Activated naive CD4-positive, alpha-beta T cell treated with anti-CD3 and anti-CD28 coated beads, Interleukin-2, amount 50 U/mL, for 24 hours (primary cell): ENCODE data around the gene THTPA.
A peak's percentile ranks its signal among the peaks of the same experiment; 100 is the strongest.

Source experiments
- H3K27ac Mint-ChIP-seq: one replicate; pipeline ENCODE4 v1.8.0; 2021; ENCODE audit warnings: mild to moderate bottlenecking, mixed read lengths
- H3K27me3 Mint-ChIP-seq: one replicate; pipeline ENCODE4 v1.8.0; 2021; ENCODE audit warnings: mixed read lengths
- H3K36me3 Mint-ChIP-seq: one replicate; pipeline ENCODE4 v1.8.0; 2021; ENCODE audit warnings: mixed read lengths
- H3K4me1 Mint-ChIP-seq: one replicate; pipeline ENCODE4 v1.8.0; 2021; ENCODE audit warnings: mixed read lengths
- H3K4me3 Mint-ChIP-seq: one replicate; pipeline ENCODE4 v1.8.0; 2021; ENCODE audit warnings: mild to moderate bottlenecking, mixed read lengths
- H3K9me3 Mint-ChIP-seq: one replicate; pipeline ENCODE4 v1.8.0; 2021; ENCODE audit warnings: mixed read lengths

THTPA gene

DNA sequence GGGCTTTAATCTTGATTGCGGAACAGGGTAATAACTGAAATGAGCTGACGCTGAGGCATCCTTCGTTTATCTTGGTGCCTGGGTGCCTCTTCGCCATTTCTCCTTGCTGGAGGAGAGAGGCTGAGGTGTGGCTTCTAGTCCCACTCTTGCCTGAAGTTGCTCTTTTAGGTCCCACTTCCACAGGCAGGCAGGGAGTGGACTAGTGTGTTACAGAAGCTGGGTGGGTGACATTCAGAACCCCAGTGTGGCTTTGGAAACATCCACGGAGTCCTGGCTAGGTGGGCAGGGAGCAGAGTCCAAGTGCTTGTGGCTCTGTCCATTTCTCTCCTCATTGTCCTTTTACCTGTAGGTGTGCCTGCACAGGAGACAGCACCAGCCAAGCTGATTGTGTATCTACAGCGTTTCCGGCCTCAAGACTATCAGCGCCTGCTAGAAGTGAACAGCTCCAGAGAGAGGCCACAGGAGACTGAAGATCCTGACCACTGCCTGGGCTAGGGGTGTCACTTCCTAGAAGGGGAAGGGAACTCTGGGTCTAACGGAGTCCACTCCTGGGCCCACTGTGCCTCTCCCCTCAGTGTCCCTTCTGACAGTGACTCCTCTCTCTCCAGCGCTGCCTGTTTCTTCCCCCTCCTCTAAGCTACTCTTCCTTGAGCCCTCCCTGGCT, 2.4 kb downstream of the THTPA start:
- peaks cover 10% of the 10 kb centered on the region for H3K36me3 Mint-ChIP-seq
- H3K27me3 Mint-ChIP-seq: no peaks in the 10 kb centered on the region
- H3K9me3 Mint-ChIP-seq: no peaks in the 10 kb centered on the region
- H3K27ac Mint-ChIP-seq: no peak overlapping the region
- peak overlapping the region; percentile 89 for H3K4me3 Mint-ChIP-seq
- H3K4me1 Mint-ChIP-seq: peaks cover 38% of the 10 kb centered on the region

DNA sequence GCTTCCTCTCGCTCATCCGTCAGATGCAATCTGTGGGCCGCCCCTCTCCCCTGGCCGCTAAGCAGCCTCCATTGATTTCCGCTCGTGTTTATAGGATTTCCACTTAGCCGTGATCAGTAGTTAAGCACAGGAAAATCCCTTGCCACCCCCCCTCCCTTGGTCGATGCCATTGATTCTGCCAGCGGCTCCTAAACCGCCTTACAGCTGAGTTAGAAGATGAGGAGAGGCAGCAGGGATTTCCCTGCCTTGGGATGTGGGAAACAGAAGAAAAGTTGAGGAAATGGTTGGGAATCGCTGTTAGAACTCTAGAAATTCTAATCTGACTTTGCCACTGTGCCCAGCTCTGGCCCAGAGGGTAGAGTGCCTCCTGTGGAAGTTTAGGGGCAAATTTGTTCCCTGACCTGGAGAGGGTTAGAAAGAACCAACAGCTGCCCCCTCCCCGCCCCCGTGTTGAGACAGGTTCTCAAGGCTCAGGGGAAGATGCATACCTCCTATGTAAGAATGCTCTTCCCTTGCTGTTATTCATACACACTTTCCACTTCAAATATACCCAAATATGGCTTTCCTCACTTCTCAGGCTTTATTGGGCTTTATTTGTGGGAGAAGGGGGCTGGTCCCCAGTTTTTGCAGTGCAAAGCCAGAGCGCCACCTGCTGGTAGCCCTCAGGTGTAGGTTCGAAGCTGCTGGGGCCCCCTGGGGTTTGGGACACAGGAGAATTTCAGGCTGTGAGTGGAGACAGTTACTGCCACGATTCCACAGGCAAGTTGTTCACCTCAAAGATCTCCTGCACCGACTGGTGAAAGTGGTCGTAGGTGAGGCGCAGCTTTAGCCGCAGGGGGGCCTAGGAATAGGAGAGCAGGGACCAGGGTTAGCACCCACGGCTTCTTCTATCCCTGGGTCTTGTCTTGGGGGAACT, 3.2 kb downstream of the THTPA start:
- Mint-ChIP-seq H3K36me3 (peaks cover 10% of the 10 kb centered on the region), H3K27me3 (no peaks in the 10 kb centered on the region), H3K4me1 (peaks cover 38% of the 10 kb centered on the region), H3K4me3 (no peak overlapping the region), H3K27ac (no peak overlapping the region), H3K9me3 (no peaks in the 10 kb centered on the region)

- Mint-ChIP-seq H3K4me3 (no peak overlapping the region), H3K36me3 (peaks cover 10% of the 10 kb centered on the region), H3K9me3 (no peaks in the 10 kb centered on the region), H3K27me3 (no peaks in the 10 kb centered on the region), H3K4me1 (peaks cover 38% of the 10 kb centered on the region), H3K27ac (peak overlapping the region; percentile 35)
Measured at GRCh38 chr14:23559926-23560520, 4.0 kb downstream of the THTPA start.

DNA sequence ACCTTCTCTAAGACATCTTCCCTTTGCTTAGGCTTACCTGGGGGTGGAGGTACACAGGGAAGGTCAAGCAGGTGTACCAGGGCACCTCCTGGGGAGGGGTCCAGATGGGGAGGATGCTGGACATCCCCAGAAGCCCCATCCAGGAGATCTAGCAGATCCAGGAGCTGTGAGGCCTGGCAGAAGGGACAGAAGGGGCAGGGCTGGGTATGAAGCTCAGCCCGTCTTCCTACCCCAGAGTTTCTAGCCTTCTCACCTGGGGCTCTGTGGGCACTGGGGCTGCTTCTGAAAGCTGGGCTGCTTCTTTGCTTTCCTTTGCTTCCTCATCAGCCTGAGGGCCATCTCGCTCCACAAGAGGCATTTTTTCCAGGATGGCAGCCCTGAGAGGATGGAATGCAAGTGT, 5.2 kb downstream of the THTPA start:
- H3K27me3 Mint-ChIP-seq: no peaks in the 10 kb centered on the region
- H3K4me1 Mint-ChIP-seq: peaks cover 35% of the 10 kb centered on the region
- H3K9me3 Mint-ChIP-seq: no peaks in the 10 kb centered on the region
- peaks cover 10% of the 10 kb centered on the region for H3K36me3 Mint-ChIP-seq
- H3K27ac Mint-ChIP-seq: no peak overlapping the region
- no peak overlapping the region for H3K4me3 Mint-ChIP-seq

- H3K27me3 Mint-ChIP-seq: no peaks in the 10 kb centered on the region
- no peak overlapping the region for H3K4me3 Mint-ChIP-seq
- H3K9me3 Mint-ChIP-seq: no peaks in the 10 kb centered on the region
- H3K4me1 Mint-ChIP-seq: peaks cover 36% of the 10 kb centered on the region
- no peak overlapping the region for H3K27ac Mint-ChIP-seq
- H3K36me3 Mint-ChIP-seq: peaks cover 10% of the 10 kb centered on the region
Measured at GRCh38 chr14:23561873-23562821, 6.1 kb downstream of the THTPA start.

DNA sequence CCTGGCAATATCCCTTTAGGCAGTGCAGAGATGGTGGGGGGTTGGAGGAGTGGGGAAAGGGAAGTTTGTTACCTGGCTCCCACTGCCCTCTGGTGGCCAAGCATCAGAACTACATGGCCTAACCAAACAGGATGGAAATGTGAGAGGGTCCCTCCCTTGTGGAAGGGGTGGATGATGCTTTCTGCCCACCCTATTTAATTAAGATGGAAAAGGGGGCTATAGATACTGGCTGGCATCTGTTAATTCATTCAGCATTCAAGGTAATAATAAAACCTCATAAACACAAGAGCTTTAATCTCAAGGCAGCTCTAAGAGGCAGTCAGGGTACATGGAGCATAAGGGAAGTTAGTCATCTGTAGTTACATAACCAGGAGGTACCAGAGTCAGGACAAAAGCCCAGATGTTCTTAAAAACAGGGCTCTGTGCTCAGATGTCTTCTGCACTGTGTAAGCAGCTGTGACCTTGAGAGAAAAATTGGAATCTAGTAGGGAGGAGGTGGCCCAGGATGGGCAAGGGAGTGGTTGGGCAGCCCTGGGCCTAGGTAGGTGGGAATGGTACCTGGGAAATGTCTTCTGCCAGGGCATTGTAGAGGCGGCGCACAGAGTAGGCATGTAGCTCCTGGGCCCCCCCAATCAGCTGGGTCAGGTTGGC, 6.9 kb downstream of the THTPA start:
- Mint-ChIP-seq H3K9me3 (no peaks in the 10 kb centered on the region), H3K27me3 (no peaks in the 10 kb centered on the region), H3K4me1 (peaks cover 33% of the 10 kb centered on the region), H3K36me3 (peaks cover 10% of the 10 kb centered on the region), H3K27ac (peak overlapping the region; percentile 91), H3K4me3 (no peak overlapping the region)

GRCh38 chr14:23563473-23564180, 7.6 kb downstream of the THTPA start:
- no peak overlapping the region for H3K27ac Mint-ChIP-seq
- H3K4me3 Mint-ChIP-seq: no peak overlapping the region
- H3K4me1 Mint-ChIP-seq: peaks cover 40% of the 10 kb centered on the region
- H3K36me3 Mint-ChIP-seq: peaks cover 10% of the 10 kb centered on the region
- no peaks in the 10 kb centered on the region for H3K9me3 Mint-ChIP-seq
- no peaks in the 10 kb centered on the region for H3K27me3 Mint-ChIP-seq

GRCh38 chr14:23564181-23564812, 8.2 kb downstream of the THTPA start:
- peaks cover 41% of the 10 kb centered on the region for H3K4me1 Mint-ChIP-seq
- peak overlapping the region; percentile 25 for H3K27ac Mint-ChIP-seq
- no peaks in the 10 kb centered on the region for H3K27me3 Mint-ChIP-seq
- H3K36me3 Mint-ChIP-seq: peaks cover 10% of the 10 kb centered on the region
- no peak overlapping the region for H3K4me3 Mint-ChIP-seq
- no peaks in the 10 kb centered on the region for H3K9me3 Mint-ChIP-seq

DNA sequence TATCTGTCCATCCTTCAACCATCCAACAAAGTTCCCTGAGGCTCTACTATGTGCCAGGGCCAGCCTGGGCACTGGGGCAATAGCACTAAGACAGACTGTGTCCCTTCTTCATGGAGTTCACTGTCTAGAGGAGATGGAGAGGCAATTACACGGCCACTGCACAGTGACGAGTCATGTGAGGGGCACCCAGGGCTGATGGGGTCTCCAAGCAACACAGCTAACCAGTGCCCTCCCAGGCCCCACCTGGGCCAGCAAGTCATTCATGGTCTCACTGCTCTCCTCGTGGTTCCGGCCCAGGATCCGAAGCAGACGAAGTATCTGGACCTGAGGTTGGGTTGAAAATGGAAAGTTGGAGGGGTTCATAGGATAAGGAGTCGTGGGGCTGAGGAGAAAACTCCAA, 8.8 kb downstream of the THTPA start:
- H3K9me3 Mint-ChIP-seq: no peaks in the 10 kb centered on the region
- peaks cover 39% of the 10 kb centered on the region for H3K4me1 Mint-ChIP-seq
- peak overlapping the region; percentile 51 for H3K27ac Mint-ChIP-seq
- no peaks in the 10 kb centered on the region for H3K27me3 Mint-ChIP-seq
- H3K36me3 Mint-ChIP-seq: peaks cover 10% of the 10 kb centered on the region
- no peak overlapping the region for H3K4me3 Mint-ChIP-seq

- Mint-ChIP-seq H3K9me3 (no peaks in the 10 kb centered on the region), H3K36me3 (peaks cover 8% of the 10 kb centered on the region), H3K27ac (no peak overlapping the region), H3K4me1 (peaks cover 34% of the 10 kb centered on the region), H3K4me3 (no peak overlapping the region), H3K27me3 (no peaks in the 10 kb centered on the region)
Measured at GRCh38 chr14:23565626-23566025, 9.6 kb downstream of the THTPA start.

DNA sequence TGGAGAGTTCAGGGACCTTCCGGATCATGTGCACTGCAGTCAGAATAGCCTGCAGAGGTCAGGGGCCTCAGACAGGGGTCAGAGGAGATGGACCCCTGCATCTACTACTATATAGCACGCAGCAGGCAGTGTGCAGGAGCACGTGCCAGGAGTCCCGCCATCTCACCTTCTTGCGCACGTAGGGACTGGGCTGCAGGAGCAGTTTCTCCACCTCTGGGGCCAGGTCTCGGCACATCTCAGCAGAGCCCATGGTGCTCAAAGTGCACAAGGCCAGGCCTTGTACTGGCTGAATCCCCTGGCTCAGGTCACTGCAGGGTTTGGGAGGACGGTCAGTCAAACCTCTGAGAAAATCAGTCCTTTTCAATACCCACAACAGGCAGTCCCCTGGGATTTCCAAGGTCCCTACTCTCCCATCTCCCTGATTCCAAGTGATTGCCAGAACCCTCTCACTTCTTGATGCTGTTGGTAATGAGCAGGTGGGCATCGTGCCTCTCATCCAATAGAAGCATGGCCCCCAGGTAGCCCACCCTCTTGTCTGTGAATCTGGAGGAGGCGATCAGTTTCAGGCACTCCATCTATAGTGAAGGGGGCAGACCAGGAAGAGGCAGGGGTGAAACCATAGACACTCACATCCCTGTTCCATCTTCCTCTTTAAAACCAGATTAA, 10.2 kb downstream of the THTPA start:
- peak overlapping the region; percentile 99 for H3K4me3 Mint-ChIP-seq
- peaks cover 34% of the 10 kb centered on the region for H3K4me1 Mint-ChIP-seq
- peak overlapping the region; percentile 90 for H3K27ac Mint-ChIP-seq
- H3K27me3 Mint-ChIP-seq: no peaks in the 10 kb centered on the region
- H3K36me3 Mint-ChIP-seq: peaks cover 5% of the 10 kb centered on the region
- no peaks in the 10 kb centered on the region for H3K9me3 Mint-ChIP-seq

DNA sequence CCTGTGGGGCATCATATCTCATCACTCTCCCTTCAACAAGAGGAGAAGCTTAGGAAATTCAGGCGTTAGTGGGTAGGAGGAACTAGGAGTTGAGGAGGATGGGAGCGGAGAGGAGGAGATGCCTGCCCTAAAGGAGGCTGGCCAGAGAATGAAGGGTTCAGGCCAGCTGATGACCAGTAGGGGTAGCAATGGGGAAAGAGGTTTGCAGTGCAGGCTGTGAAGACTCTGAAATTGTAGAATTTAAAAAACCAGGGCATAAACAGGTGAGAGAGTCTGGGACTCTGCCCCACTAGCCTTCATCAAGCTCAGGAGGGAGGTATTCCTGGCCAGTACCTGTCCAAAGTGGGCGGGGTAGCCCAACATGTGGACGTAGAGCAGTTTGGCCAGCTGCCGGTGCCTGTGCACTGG, 10.7 kb downstream of the THTPA start:
- H3K27ac Mint-ChIP-seq: peak overlapping the region; percentile 90
- peaks cover 34% of the 10 kb centered on the region for H3K4me1 Mint-ChIP-seq
- no peaks in the 10 kb centered on the region for H3K27me3 Mint-ChIP-seq

GRCh38 chr14:23567186-23568020, 11.3 kb downstream of the THTPA start, which contains the start of gene AP1G2:
TSS of gene AP1G2 (minus strand) at chr14:23567791. CDS start at chr14:23567314, 477 bp downstream.
- no peaks in the 10 kb centered on the region for H3K9me3 Mint-ChIP-seq
- peak within 1 kb of the TSS; percentile 99 for H3K27ac Mint-ChIP-seq
- no peaks in the 10 kb centered on the region for H3K27me3 Mint-ChIP-seq
- H3K4me3 Mint-ChIP-seq: peak within 1 kb of the TSS; percentile 99
- H3K4me1 Mint-ChIP-seq: peaks cover 34% of the 10 kb centered on the region
- no peaks in the 10 kb centered on the region for H3K36me3 Mint-ChIP-seq

More for the DNA sequence above, 10.7 kb downstream of the THTPA start:
- Mint-ChIP-seq H3K9me3 (no peaks in the 10 kb centered on the region), H3K4me3 (peak overlapping the region; percentile 99), H3K36me3 (peaks cover 2% of the 10 kb centered on the region)
